Activated B cell treated with CpG ODN at 0.5 μM for 24 hours (primary cell): ENCODE data around the gene SSR3. TPM values are rescaled to one million over a fixed set of nuclear protein-coding genes. Genes with fewer than 3 reads are reported as not detected.

Source experiments
- ATAC-seq: fragments of 200-7000 bp; cut with Tn5 transposase; one replicate; pipeline ENCODE4 v1.10.0; 2021; ENCODE audit warnings: low read depth, mild to moderate bottlenecking, moderate library complexity
- CTCF ChIA-PET: fragments of 350-600 bp; sonication (Branson Sonifier 250); formaldehyde crosslinking; loops from one replicate; lab custom pipeline; 2021; ENCODE audit warnings: antibody characterized with exemption; lab: Charles Lee
- POLR2A ChIA-PET: fragments of 350-600 bp; sonication (Branson Sonifier 250); formaldehyde crosslinking; loops from one replicate; lab custom pipeline; 2021; ENCODE audit warnings: antibody characterized with exemption; lab: Charles Lee
- DNase-seq: peaks from one replicate; pipeline ENCODE4 v3.0.0; 2022
- H3K27ac Mint-ChIP-seq: one replicate; pipeline ENCODE4 v1.8.0; 2020; ENCODE audit warnings: mixed read lengths
- H3K27me3 Mint-ChIP-seq: one replicate; pipeline ENCODE4 v1.8.0; 2021; ENCODE audit warnings: mixed read lengths
- H3K36me3 Mint-ChIP-seq: one replicate; pipeline ENCODE4 v1.8.0; 2021; ENCODE audit warnings: low read depth, mixed read lengths
- H3K4me1 Mint-ChIP-seq: one replicate; pipeline ENCODE4 v1.8.0; 2021; ENCODE audit warnings: mixed read lengths
- H3K4me3 Mint-ChIP-seq: one replicate; pipeline ENCODE4 v1.8.0; 2020; ENCODE audit warnings: mild to moderate bottlenecking, mixed read lengths
- H3K9me3 Mint-ChIP-seq: one replicate; pipeline ENCODE4 v1.8.0; 2020; ENCODE audit warnings: mixed read lengths
- intact Hi-C: fragments of 100-400 bp; cut with micrococcal nuclease; formaldehyde crosslinking; loops from one replicate; pipeline ENCODE4 v1.15.1; 2024
- total RNA-seq: library from RNA; stranded (reverse); gene quantifications from 2 replicates; pipeline ENCODE4 v1.2.3, GENCODE V29; 2022
- TF ChIP-seq, protein P1 (sequence below): fragments of 200-600 bp; IDR thresholded peaks from one replicate; pipeline ENCODE4 v1.8.0; 2022; ENCODE audit warnings: antibody characterized with exemption, mild to moderate bottlenecking

Gene SSR3
- total RNA-seq, 1 donor from 2014 or later = 64.3 TPM

DNA sequence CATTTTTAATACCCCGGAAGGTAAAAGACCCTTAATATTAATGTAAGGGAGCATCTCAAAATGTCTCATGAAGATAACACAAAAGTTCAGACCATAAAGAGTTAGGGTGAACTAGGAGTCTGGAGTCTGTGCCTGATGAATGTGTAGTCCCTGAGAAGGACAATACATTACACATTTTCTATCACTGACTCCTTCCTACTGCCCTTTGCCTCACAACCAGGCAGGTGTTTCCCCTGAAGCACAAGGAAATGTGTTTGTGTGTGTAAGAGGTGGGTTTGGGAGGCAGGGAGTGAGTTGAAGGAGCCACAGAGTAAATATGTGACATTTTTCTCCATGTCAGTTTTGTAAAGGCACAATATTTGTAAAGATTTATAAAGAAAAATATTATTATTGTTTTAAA is 59.1 kb downstream of the SSR3 start:
- Mint-ChIP-seq H3K4me3 (no peak overlapping the region), H3K4me1 (no peaks in the 10 kb centered on the region), H3K9me3 (peaks cover 7% of the 10 kb centered on the region), H3K27me3 (peaks cover 10% of the 10 kb centered on the region), H3K27ac (no peak overlapping the region), H3K36me3 (no peaks in the 10 kb centered on the region)
- DNase-seq (no peak), ATAC-seq (no peak)
- POLR2A ChIA-PET = no interaction called here
- intact Hi-C loops = no loop called here
- CTCF ChIA-PET = no interaction called here
- TF ChIP-seq, protein P1, sequence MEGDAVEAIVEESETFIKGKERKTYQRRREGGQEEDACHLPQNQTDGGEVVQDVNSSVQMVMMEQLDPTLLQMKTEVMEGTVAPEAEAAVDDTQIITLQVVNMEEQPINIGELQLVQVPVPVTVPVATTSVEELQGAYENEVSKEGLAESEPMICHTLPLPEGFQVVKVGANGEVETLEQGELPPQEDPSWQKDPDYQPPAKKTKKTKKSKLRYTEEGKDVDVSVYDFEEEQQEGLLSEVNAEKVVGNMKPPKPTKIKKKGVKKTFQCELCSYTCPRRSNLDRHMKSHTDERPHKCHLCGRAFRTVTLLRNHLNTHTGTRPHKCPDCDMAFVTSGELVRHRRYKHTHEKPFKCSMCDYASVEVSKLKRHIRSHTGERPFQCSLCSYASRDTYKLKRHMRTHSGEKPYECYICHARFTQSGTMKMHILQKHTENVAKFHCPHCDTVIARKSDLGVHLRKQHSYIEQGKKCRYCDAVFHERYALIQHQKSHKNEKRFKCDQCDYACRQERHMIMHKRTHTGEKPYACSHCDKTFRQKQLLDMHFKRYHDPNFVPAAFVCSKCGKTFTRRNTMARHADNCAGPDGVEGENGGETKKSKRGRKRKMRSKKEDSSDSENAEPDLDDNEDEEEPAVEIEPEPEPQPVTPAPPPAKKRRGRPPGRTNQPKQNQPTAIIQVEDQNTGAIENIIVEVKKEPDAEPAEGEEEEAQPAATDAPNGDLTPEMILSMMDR = no peak

DNA sequence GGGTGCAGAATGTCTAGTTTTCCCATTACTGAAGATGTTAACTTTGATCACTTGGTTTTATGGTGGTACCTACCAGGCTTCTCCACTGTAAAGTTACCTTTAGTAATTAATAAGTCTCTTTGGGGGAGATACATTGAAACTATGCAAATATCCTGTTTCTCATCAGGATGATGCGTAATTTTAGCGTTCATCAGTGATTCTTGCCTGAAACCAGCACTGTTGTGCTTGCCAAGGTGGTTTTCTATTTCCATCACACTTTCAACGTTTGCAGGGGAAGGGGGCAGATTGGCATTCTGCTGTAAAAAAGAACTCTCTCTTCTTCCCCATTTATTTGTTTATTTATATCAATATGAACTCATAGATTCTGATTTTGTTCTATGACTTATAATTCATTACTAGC is 61.0 kb downstream of the SSR3 start:
- intact Hi-C loops = no loop called here
- no peak for ATAC-seq
- CTCF ChIA-PET = no interaction called here
- no peaks in the 10 kb centered on the region for H3K36me3 Mint-ChIP-seq
- no peak overlapping the region for H3K4me3 Mint-ChIP-seq
- H3K4me1 Mint-ChIP-seq = no peaks in the 10 kb centered on the region
- TF ChIP-seq, protein P1 = no peak
- peaks cover 10% of the 10 kb centered on the region for H3K27me3 Mint-ChIP-seq
- DNase-seq = no peak
- POLR2A ChIA-PET = no interaction called here
- no peak overlapping the region for H3K27ac Mint-ChIP-seq
- peaks cover 7% of the 10 kb centered on the region for H3K9me3 Mint-ChIP-seq

DNA sequence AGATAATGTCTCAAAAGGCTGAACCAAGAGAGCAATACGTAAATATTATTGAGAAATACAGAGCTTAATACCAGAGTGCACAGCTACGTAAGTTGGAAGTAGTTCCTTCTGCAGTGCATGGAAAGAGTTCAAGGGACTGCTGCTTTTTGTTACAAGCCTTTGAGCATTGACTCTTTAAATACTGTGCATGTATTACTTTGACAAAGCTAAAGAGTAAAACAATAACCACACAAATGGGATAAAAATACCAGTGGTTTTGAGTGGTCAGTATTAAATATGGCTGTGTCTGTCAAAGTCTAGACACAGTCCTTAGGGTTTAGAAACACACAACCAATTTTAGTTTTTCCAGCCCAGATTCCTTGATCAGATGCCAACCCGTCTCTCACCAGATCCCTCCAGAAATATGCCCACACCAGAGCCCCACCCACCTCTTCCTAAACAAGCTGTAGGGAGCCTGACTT is 62.1 kb downstream of the SSR3 start:
- H3K27ac Mint-ChIP-seq = no peak overlapping the region
- intact Hi-C loops = no loop called here

DNA sequence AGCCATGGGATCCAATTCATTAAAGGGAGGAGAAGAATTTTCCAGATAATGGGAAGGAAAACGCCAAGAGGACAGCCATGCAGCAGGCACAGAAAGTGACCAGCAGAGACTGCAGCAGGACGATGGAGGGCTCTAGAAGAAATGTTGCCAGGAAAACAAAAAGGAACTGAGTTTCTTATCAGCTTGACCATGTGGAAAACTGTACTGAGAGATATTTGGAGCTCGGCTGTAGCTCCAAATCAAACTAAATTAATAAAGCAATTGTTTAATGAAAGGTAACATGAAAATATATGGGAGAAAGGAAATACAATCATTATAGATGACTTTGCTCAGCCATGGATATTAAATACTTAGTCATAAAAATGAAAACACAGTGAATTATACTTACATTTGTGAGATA is 63.7 kb downstream of the SSR3 start:
- Mint-ChIP-seq H3K4me3 (no peak overlapping the region), H3K4me1 (no peaks in the 10 kb centered on the region), H3K27ac (no peak overlapping the region), H3K9me3 (peaks cover 2% of the 10 kb centered on the region), H3K36me3 (no peaks in the 10 kb centered on the region), H3K27me3 (peaks cover 10% of the 10 kb centered on the region)
- no peak for ATAC-seq
- TF ChIP-seq, protein P1 = no peak
- CTCF ChIA-PET = no interaction called here
- intact Hi-C loops = no loop called here
- POLR2A ChIA-PET = no interaction called here
- no peak for DNase-seq

More for the DNA sequence above, 62.1 kb downstream of the SSR3 start:
- peaks cover 2% of the 10 kb centered on the region for H3K9me3 Mint-ChIP-seq
- no peak overlapping the region for H3K4me3 Mint-ChIP-seq
- no peaks in the 10 kb centered on the region for H3K36me3 Mint-ChIP-seq
- H3K27me3 Mint-ChIP-seq = peaks cover 10% of the 10 kb centered on the region
- no peak for DNase-seq
- ATAC-seq = no peak
- TF ChIP-seq, protein P1 = no peak
- CTCF ChIA-PET = interaction anchor here (1.9 kb wide), 1 partner anchor 17 kb away, joined by 6 read pairs; no protein-coding TSS in a partner anchor
- no peaks in the 10 kb centered on the region for H3K4me1 Mint-ChIP-seq
- POLR2A ChIA-PET = no interaction called here

Other genes starting within 250 kb of the SSR3 start
- 31.3 and 32.3 TPM in 2 replicates for gene TIPARP, start 119.5 kb upstream of the SSR3 start, total RNA-seq